ENCODE data around the gene PRPH.
"Not testable (repeated sequence)": the region's sequence is repeated elsewhere in the genome, so short reads cannot be mapped to it uniquely, and the experiment has no call there.

Gene PRPH

GRCh38 chr12:49330032-49330619 lies 35.2 kb downstream of the PRPH start:
- peaks cover 0 to 8% of the 10 kb centered on the region in 2 donors for H3K4me1 ChIP-seq (ENCODE audit: control insufficient read depth in 1 of 2, insufficient read depth in 2 of 2, low read length in 2 of 2)
- no peak overlapping the region for H3K4me3 ChIP-seq (ENCODE audit: low read depth in 1 of 2, low read length in 2 of 2)
- no peaks in the 10 kb centered on the region for H3K9me3 ChIP-seq (ENCODE audit: control insufficient read depth in 1 of 2, low read length in 2 of 2)
- H3K36me3 ChIP-seq (ENCODE audit: control insufficient read depth in 1 of 2, insufficient read depth in 2 of 2, low read length in 2 of 2): no peaks in the 10 kb centered on the region
- no peak overlapping the region for H3K27ac ChIP-seq (ENCODE audit: low read length)
- peaks cover 19% of the 10 kb centered on the region for H3K27me3 ChIP-seq (ENCODE audit: low read depth, low read length)

DNA sequence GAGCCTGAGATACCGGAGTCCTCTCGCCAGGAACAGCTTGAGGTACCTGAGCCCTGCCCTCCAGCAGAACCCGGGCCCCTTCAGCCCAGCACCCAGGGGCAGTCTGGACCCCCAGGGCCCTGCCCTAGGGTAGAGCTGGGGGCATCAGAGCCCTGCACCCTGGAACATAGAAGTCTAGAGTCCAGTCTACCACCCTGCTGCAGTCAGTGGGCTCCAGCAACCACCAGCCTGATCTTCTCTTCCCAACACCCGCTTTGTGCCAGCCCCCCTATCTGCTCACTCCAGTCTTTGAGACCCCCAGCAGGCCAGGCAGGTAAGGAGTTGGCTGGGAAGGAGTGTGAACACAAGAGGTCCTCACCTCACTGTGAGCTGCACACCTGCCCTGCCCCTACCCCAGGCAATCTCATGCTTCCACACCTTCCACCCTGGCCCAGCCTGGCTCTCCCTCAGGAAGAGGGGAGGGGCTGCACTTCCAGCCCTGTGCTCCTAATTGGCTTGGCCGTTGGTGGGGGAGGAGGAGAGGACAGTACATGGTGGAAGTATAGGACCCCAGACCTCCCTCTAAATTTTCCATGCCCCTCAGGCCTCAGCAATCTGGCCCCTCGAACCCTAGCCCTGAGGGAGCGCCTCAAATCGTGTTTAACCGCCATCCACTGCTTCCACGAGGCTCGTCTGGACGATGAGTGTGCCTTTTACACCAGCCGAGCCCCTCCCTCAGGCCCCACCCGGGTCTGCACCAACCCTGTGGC lies 35.9 kb downstream of the PRPH start:
- H3K27ac ChIP-seq (ENCODE audit: low read length): no peak overlapping the region
- no peaks in the 10 kb centered on the region for H3K9me3 ChIP-seq (ENCODE audit: control insufficient read depth in 1 of 2, low read length in 2 of 2)
- H3K4me1 ChIP-seq (ENCODE audit: control insufficient read depth in 1 of 2, insufficient read depth in 2 of 2, low read length in 2 of 2): peaks cover 0 to 8% of the 10 kb centered on the region in 2 donors
- H3K36me3 ChIP-seq (ENCODE audit: control insufficient read depth in 1 of 2, insufficient read depth in 2 of 2, low read length in 2 of 2): no peaks in the 10 kb centered on the region
- H3K4me3 ChIP-seq (ENCODE audit: low read depth in 1 of 2, low read length in 2 of 2): no peak overlapping the region
- peaks cover 26% of the 10 kb centered on the region for H3K27me3 ChIP-seq (ENCODE audit: low read depth, low read length)

DNA sequence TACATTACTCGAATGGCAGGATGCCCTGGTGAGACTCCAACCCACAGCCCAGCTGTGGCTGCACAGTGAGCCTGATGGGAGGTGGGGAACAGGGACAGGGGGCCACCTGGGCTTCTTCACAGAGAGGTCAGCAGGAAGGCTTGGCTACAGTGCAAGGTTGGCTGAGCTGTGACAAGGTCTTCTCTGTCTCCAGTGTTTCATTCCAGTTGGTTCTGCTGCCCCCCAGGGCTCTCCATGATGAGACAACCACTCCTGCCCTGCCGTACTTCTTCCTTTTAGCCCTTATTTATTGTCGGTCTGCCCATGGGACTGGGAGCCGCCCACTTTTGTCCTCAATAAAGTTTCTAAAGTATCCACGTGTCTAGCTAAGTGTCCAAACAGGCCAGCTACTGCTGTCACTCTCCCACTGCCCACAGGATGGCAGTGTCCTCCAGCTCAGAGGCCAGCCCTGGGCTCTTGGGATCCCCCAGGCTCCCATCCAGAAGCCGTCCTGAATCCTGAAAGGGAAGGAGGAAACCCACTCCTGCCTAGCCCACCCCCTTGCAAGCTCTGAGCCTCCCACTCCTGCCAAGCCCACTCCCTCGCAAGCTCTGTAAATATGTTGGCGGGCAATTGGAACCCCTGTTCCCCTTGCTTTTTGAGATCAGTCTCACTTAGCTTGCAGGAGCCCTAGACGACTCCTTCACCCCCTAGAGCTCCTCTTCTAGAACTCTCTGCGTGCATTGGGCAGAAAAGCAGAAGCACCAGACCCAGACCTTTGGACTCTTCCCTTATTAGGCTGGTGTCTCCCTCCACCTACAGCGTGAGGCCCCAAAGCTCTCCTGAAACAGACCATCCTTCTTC lies 36.7 kb downstream of the PRPH start:
- Histone ChIP-seq H3K27me3 (ENCODE audit: low read depth, low read length) (peaks cover 33% of the 10 kb centered on the region), H3K9me3 (ENCODE audit: control insufficient read depth in 1 of 2, low read length in 2 of 2) (no peaks in the 10 kb centered on the region), H3K27ac (ENCODE audit: low read length) (no peak overlapping the region), H3K4me1 (ENCODE audit: control insufficient read depth in 1 of 2, insufficient read depth in 2 of 2, low read length in 2 of 2) (peaks cover 0 to 14% of the 10 kb centered on the region in 2 donors), H3K36me3 (ENCODE audit: control insufficient read depth in 1 of 2, insufficient read depth in 2 of 2, low read length in 2 of 2) (no peaks in the 10 kb centered on the region), H3K4me3 (ENCODE audit: low read depth in 1 of 2, low read length in 2 of 2) (no peak overlapping the region)

DNA sequence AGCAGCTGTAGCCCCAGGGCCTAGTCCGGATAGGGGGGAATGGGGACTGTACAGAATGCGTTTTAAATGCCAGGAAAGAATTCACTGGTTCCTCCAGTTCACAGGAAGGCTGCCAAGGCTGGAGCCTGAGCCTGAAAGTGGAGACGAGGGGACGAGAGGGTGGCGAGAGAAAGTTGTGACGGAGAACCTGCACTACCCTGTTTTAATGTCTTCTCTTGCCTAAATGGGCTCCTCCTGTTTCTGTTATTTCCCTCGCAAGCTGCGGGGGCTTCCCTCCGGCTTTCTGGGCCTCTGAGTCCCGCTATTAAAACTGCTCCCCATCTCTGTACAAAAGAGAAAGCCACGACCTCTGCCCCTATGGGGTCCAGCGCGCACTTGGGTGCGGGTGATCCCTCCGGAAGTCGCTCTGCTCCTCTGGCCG lies 37.5 kb downstream of the PRPH start:
- Histone ChIP-seq H3K27me3 (ENCODE audit: low read depth, low read length) (peaks cover 42% of the 10 kb centered on the region), H3K36me3 (ENCODE audit: control insufficient read depth in 1 of 2, insufficient read depth in 2 of 2, low read length in 2 of 2) (no peaks in the 10 kb centered on the region), H3K4me3 (ENCODE audit: low read depth in 1 of 2, low read length in 2 of 2) (no peak overlapping the region), H3K4me1 (ENCODE audit: control insufficient read depth in 1 of 2, insufficient read depth in 2 of 2, low read length in 2 of 2) (peaks cover 0 to 22% of the 10 kb centered on the region in 2 donors), H3K9me3 (ENCODE audit: control insufficient read depth in 1 of 2, low read length in 2 of 2) (no peaks in the 10 kb centered on the region), H3K27ac (ENCODE audit: low read length) (no peak overlapping the region)

DNA sequence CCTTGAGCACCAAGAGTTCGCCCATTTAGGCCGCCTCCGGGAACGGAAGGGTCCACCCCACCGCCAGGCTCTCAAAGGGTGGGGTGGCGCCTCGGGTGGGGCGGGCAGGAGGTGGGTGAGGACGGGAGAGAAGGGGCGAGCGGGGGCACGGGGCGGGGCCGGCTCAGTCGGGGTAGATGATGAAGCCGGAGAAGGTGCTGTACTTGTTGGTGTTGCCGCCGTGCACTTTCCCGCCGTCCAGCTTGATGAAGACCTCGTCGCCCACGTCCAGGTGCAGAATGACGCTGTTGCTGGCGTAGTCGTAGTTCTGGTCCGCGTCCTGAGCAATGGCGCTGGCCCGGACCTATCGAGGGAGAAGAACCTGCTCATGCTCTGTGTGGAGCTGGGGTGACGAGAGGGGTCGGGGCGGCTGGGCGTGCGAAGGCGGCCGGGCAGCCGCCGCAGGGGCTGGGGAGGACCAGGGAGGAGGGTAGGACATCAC lies 38.0 kb downstream of the PRPH start:
- no peaks in the 10 kb centered on the region for H3K36me3 ChIP-seq (ENCODE audit: control insufficient read depth in 1 of 2, insufficient read depth in 2 of 2, low read length in 2 of 2)
- peaks cover 47% of the 10 kb centered on the region for H3K27me3 ChIP-seq (ENCODE audit: low read depth, low read length)
- no peak overlapping the region for H3K27ac ChIP-seq (ENCODE audit: low read length)
- peaks cover 0 to 23% of the 10 kb centered on the region in 2 donors for H3K4me1 ChIP-seq (ENCODE audit: control insufficient read depth in 1 of 2, insufficient read depth in 2 of 2, low read length in 2 of 2)
- H3K4me3 ChIP-seq (ENCODE audit: low read depth in 1 of 2, low read length in 2 of 2): no peak overlapping the region
- H3K9me3 ChIP-seq (ENCODE audit: control insufficient read depth in 1 of 2, low read length in 2 of 2): no peaks in the 10 kb centered on the region

- not testable (repeated sequence) for H3K36me3 ChIP-seq (ENCODE audit: control insufficient read depth in 1 of 2, insufficient read depth in 2 of 2, low read length in 2 of 2); H3K27ac ChIP-seq (ENCODE audit: low read length); H3K9me3 ChIP-seq (ENCODE audit: control insufficient read depth in 1 of 2, low read length in 2 of 2); H3K4me3 ChIP-seq (ENCODE audit: low read depth in 1 of 2, low read length in 2 of 2)
- H3K27me3 ChIP-seq (ENCODE audit: low read depth, low read length): peaks cover 54% of the 10 kb centered on the region
- peaks cover 0 to 23% of the 10 kb centered on the region in 2 donors for H3K4me1 ChIP-seq (ENCODE audit: control insufficient read depth in 1 of 2, insufficient read depth in 2 of 2, low read length in 2 of 2)
These were observed 38.8 kb downstream of the PRPH start for GRCh38 chr12:49333778-49334177.

DNA sequence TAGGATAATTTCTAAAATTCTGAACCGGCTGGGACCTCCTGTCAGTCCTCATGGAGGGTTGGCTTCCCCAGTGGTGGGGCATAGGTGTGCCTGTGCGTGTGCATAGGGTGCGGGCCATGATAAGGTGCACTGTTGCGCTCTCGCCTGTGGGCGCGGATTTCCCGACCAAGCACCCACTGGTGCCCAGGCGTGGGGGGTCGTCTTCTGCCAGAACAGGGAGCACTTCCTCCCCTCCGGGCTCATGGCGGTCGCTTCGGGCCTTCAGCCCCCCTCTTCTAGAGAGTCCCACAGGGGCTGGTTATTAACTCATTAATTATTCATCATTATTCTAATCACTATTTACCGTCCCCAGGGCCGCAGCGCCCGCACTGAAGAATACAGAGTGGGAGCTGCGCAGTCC lies 39.3 kb downstream of the PRPH start:
- H3K36me3 ChIP-seq (ENCODE audit: control insufficient read depth in 1 of 2, insufficient read depth in 2 of 2, low read length in 2 of 2): no peaks in the 10 kb centered on the region
- peaks cover 0 to 23% of the 10 kb centered on the region in 2 donors for H3K4me1 ChIP-seq (ENCODE audit: control insufficient read depth in 1 of 2, insufficient read depth in 2 of 2, low read length in 2 of 2)
- H3K4me3 ChIP-seq (ENCODE audit: low read depth in 1 of 2, low read length in 2 of 2): no peak overlapping the region
- H3K27ac ChIP-seq (ENCODE audit: low read length): no peak overlapping the region
- no peaks in the 10 kb centered on the region for H3K9me3 ChIP-seq (ENCODE audit: control insufficient read depth in 1 of 2, low read length in 2 of 2)
- H3K27me3 ChIP-seq (ENCODE audit: low read depth, low read length): peaks cover 54% of the 10 kb centered on the region

DNA sequence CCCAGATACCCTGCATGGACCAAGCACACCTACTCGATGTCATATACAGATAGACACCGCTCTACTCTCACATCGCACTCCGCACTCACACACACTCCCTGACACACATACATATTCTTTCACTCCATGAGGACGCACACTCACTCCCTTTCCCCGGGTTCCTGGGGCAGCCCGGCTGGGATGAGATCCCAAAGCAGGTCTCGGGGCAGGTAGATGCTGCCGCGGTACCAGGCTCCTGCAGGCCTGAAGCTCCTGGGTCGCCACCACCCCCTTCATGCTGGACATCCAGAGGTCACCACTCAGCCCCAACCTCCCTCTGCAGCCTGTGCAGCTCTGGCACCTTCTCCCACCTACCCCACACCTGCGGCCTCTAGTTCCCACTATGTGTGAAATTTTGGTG lies 39.7 kb downstream of the PRPH start:
- Histone ChIP-seq H3K36me3 (ENCODE audit: control insufficient read depth in 1 of 2, insufficient read depth in 2 of 2, low read length in 2 of 2) (no peaks in the 10 kb centered on the region), H3K27ac (ENCODE audit: low read length) (no peak overlapping the region), H3K4me3 (ENCODE audit: low read depth in 1 of 2, low read length in 2 of 2) (no peak overlapping the region), H3K27me3 (ENCODE audit: low read depth, low read length) (peaks cover 54% of the 10 kb centered on the region), H3K9me3 (ENCODE audit: control insufficient read depth in 1 of 2, low read length in 2 of 2) (no peaks in the 10 kb centered on the region), H3K4me1 (ENCODE audit: control insufficient read depth in 1 of 2, insufficient read depth in 2 of 2, low read length in 2 of 2) (peaks cover 0 to 23% of the 10 kb centered on the region in 2 donors)

- Histone ChIP-seq H3K9me3 (ENCODE audit: control insufficient read depth in 1 of 2, low read length in 2 of 2) (no peaks in the 10 kb centered on the region), H3K36me3 (ENCODE audit: control insufficient read depth in 1 of 2, insufficient read depth in 2 of 2, low read length in 2 of 2) (no peaks in the 10 kb centered on the region), H3K27ac (ENCODE audit: low read length) (no peak overlapping the region), H3K27me3 (ENCODE audit: low read depth, low read length) (peaks cover 54% of the 10 kb centered on the region), H3K4me1 (ENCODE audit: control insufficient read depth in 1 of 2, insufficient read depth in 2 of 2, low read length in 2 of 2) (peaks cover 0 to 23% of the 10 kb centered on the region in 2 donors), H3K4me3 (ENCODE audit: low read depth in 1 of 2, low read length in 2 of 2) (no peak overlapping the region)
These were observed 40.4 kb downstream of the PRPH start for GRCh38 chr12:49335118-49335954.

- H3K36me3 ChIP-seq (ENCODE audit: control insufficient read depth in 1 of 2, insufficient read depth in 2 of 2, low read length in 2 of 2): no peaks in the 10 kb centered on the region
- H3K4me3 ChIP-seq (ENCODE audit: low read depth in 1 of 2, low read length in 2 of 2): peak overlapping the region in 1 of 2 donors; percentile 55
- no peaks in the 10 kb centered on the region for H3K9me3 ChIP-seq (ENCODE audit: control insufficient read depth in 1 of 2, low read length in 2 of 2)
- H3K4me1 ChIP-seq (ENCODE audit: control insufficient read depth in 1 of 2, insufficient read depth in 2 of 2, low read length in 2 of 2): peaks cover 0 to 23% of the 10 kb centered on the region in 2 donors
- peaks cover 54% of the 10 kb centered on the region for H3K27me3 ChIP-seq (ENCODE audit: low read depth, low read length)
- H3K27ac ChIP-seq (ENCODE audit: low read length): no peak overlapping the region
These were observed 41.2 kb downstream of the PRPH start for GRCh38 chr12:49335955-49336644.
